HEK293T (cell line): Measurements from ENCODE around the gene PPDPF.

Experiments used
- CTCF ChIA-PET: fragments of 350-600 bp; formaldehyde crosslinking; extraction: SDS; loops from one replicate; lab custom pipeline; 2021; ENCODE audit warnings: antibody characterized with exemption, inconsistent platforms; lab: Yijun Ruan, JAX
- POLR2A ChIA-PET: fragments of 350-600 bp; formaldehyde crosslinking; extraction: SDS; loops from one replicate; lab custom pipeline; 2020; ENCODE audit warnings: antibody characterized with exemption, inconsistent platforms; lab: Yijun Ruan, JAX
- DNase-seq: peaks from one replicate; pipeline ENCODE4 v3.0.0; 2012; ENCODE audit warnings: mixed read lengths; ENCODE audit errors: extremely low spot score
- ARNT ChIP-seq: fragments of 450-650 bp; IDR thresholded peaks from 2 replicates; pipeline ENCODE4 v1.6.1; 2017; ENCODE audit warnings: mild to moderate bottlenecking
- BHLHE40 ChIP-seq: fragments of 450-650 bp; IDR thresholded peaks from 2 replicates; pipeline ENCODE4 v1.6.1; 2016; ENCODE audit warnings: mild to moderate bottlenecking, moderate library complexity, borderline replicate concordance
- CTBP1 ChIP-seq: fragments of 450-650 bp; IDR thresholded peaks from 2 replicates; pipeline ENCODE4 v1.6.1; 2016; ENCODE audit warnings: borderline replicate concordance
- ELF4 ChIP-seq: fragments of 450-650 bp; IDR thresholded peaks from 2 replicates; pipeline ENCODE4 v1.6.1; 2017; ENCODE audit warnings: antibody characterized with exemption
- FOXA1 ChIP-seq: fragments of 450-650 bp; IDR thresholded peaks from 2 replicates; pipeline ENCODE4 v1.6.1; 2016; ENCODE audit warnings: mild to moderate bottlenecking
- FOXK2 ChIP-seq: fragments of 450-650 bp; IDR thresholded peaks from 2 replicates; pipeline ENCODE4 v1.6.1; 2016; ENCODE audit warnings: mild to moderate bottlenecking
- FOXM1 ChIP-seq: fragments of 450-650 bp; IDR thresholded peaks from 2 replicates; pipeline ENCODE4 v1.6.1; 2017; ENCODE audit warnings: mild to moderate bottlenecking, borderline replicate concordance
- HDGF ChIP-seq: fragments of 450-650 bp; IDR thresholded peaks from 2 replicates; pipeline ENCODE4 v1.6.1; 2017; ENCODE audit warnings: antibody characterized with exemption, borderline replicate concordance
- L3MBTL2 ChIP-seq: fragments of 450-650 bp; conservative IDR thresholded peaks from 2 replicates; pipeline ENCODE4 v1.6.1; 2016; ENCODE audit warnings: mild to moderate bottlenecking
- LEF1 ChIP-seq: fragments of 450-650 bp; IDR thresholded peaks from 2 replicates; pipeline ENCODE4 v1.6.1; 2017; ENCODE audit warnings: mild to moderate bottlenecking, borderline replicate concordance
- NFRKB ChIP-seq: fragments of 450-650 bp; IDR thresholded peaks from 2 replicates; pipeline ENCODE4 v1.6.1; 2016; ENCODE audit warnings: mild to moderate bottlenecking, moderate library complexity
- PKNOX1 ChIP-seq: fragments of 450-650 bp; IDR thresholded peaks from 2 replicates; pipeline ENCODE4 v1.6.1; 2016
- SP1 ChIP-seq: fragments of 450-650 bp; IDR thresholded peaks from 2 replicates; pipeline ENCODE4 v1.6.1; 2017
- SUZ12 ChIP-seq: fragments of 450-650 bp; IDR thresholded peaks from 2 replicates; pipeline ENCODE4 v1.6.1; 2016; ENCODE audit warnings: mild to moderate bottlenecking
- TARDBP ChIP-seq: fragments of 450-650 bp; IDR thresholded peaks from 2 replicates; pipeline ENCODE4 v1.6.1; 2016
- ZNF384 ChIP-seq: fragments of 450-650 bp; IDR thresholded peaks from 2 replicates; pipeline ENCODE4 v1.6.1; 2016

Gene PPDPF

GRCh38 chr20:63517376-63518309 lies 2.9 kb upstream of the PPDPF start:
- POLR2A ChIA-PET, result no interaction called here
- TF ChIP-seq BHLHE40 (no peak), FOXA1 (no peak), ARNT (no peak), ZNF384 (no peak), SUZ12 (no peak), LEF1 (no peak), NFRKB (no peak), TARDBP (no peak)
- CTCF ChIA-PET, result interaction anchor here (1.1 kb wide), 1 partner anchor 21 kb away, joined by 5 read pairs; no protein-coding TSS in a partner anchor
- DNase-seq, result no peak

GRCh38 chr20:63518351-63518861 lies 2.2 kb upstream of the PPDPF start:
- CTCF ChIA-PET, result no interaction called here
- no peak for DNase-seq
- TF ChIP-seq TARDBP (no peak), L3MBTL2 (no peak)
- POLR2A ChIA-PET, result no interaction called here

GRCh38 chr20:63518946-63519667 lies 1.5 kb upstream of the PPDPF start:
- no peak for DNase-seq
- POLR2A ChIA-PET, result interaction anchor here (2.2 kb wide), 1 partner anchor 12 kb away, joined by 8 read pairs; no protein-coding TSS in a partner anchor
- TF ChIP-seq FOXK2 (no peak), ZNF384 (no peak), L3MBTL2 (0 out of 2 replicates have a peak, but pooled peaks have one; percentile 30)
- CTCF ChIA-PET, result interaction anchor here (0.9 kb wide), 1 partner anchor 22 kb away, joined by 3 read pairs; no protein-coding TSS in a partner anchor

- POLR2A ChIA-PET, result interaction anchor here (0.9 to 3.0 kb wide), 6 partner anchors 11 to 460 kb away, joined by 3 to 26 read pairs (median 4); partner anchors contain the start of genes SAMD10 and SRMS
- DNase-seq, result peak; percentile 62
- CTCF ChIA-PET, result interaction anchor here (0.9 to 1.9 kb wide), 4 partner anchors 17 to 53 kb away, joined by 3 to 5 read pairs (median 4); partner anchors contain the start of gene PTK6
- no peak for TF ChIP-seq FOXK2
- no peak for TF ChIP-seq HDGF
- no peak for TF ChIP-seq SP1
- no peak for TF ChIP-seq SUZ12
- peak; percentile 29; the same call in 1 of the 2 replicates for TF ChIP-seq L3MBTL2
Measured at GRCh38 chr20:63519668-63520503, 679 bp upstream of the PPDPF start.

GRCh38 chr20:63520934-63521601 lies 503 bp downstream of the PPDPF start:
- no peak for DNase-seq
- no peak for TF ChIP-seq SP1
- POLR2A ChIA-PET, result interaction anchor here (0.6 to 3.0 kb wide), 17 partner anchors 10 to 458 kb away, joined by 3 to 26 read pairs (median 4); partner anchors contain the start of genes RTEL1, SAMD10 and SRMS
- CTCF ChIA-PET, result interaction anchor here (0.7 to 1.9 kb wide), 4 partner anchors 16 to 458 kb away, joined by 3 to 5 read pairs (median 4); partner anchors contain the start of genes PTK6 and SAMD10

GRCh38 chr20:63521602-63522001 lies 1.0 kb downstream of the PPDPF start:
- POLR2A ChIA-PET, result interaction anchor here (0.6 to 3.0 kb wide), 14 partner anchors 9 to 136 kb away, joined by 3 to 26 read pairs (median 4); partner anchors contain the start of genes HELZ2 and RTEL1
- DNase-seq, result no peak
- TF ChIP-seq FOXA1 (no peak), TARDBP (no peak), HDGF (no peak), SUZ12 (no peak), CTBP1 (no peak), ARNT (no peak), LEF1 (no peak), FOXM1 (no peak), L3MBTL2 (no peak), BHLHE40 (no peak), FOXK2 (no peak), ZNF384 (no peak), NFRKB (no peak), PKNOX1 (no peak), SP1 (no peak), ELF4 (no peak)
- CTCF ChIA-PET, result interaction anchor here (0.7 to 1.9 kb wide), 3 partner anchors 16 to 458 kb away, joined by 3 to 5 read pairs (median 5); partner anchors contain the start of genes PTK6 and SAMD10
